ENCODE measurements around the gene PHLDA2.
A peak's percentile ranks its signal among the peaks of the same experiment; 100 is the strongest.

PHLDA2 gene, protein sequence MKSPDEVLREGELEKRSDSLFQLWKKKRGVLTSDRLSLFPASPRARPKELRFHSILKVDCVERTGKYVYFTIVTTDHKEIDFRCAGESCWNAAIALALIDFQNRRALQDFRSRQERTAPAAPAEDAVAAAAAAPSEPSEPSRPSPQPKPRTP

GRCh38 chr11:2928605-2929530 lies at the start of gene PHLDA2:
TSS of gene PHLDA2 (minus strand) at chr11:2929420. CDS start at chr11:2929364, 56 bp downstream.
- peak; percentile 20 for DNase-seq

- no peak for DNase-seq
These were observed 47.9 kb upstream of the PHLDA2 start for GRCh38 chr11:2977113-2977512.

DNA sequence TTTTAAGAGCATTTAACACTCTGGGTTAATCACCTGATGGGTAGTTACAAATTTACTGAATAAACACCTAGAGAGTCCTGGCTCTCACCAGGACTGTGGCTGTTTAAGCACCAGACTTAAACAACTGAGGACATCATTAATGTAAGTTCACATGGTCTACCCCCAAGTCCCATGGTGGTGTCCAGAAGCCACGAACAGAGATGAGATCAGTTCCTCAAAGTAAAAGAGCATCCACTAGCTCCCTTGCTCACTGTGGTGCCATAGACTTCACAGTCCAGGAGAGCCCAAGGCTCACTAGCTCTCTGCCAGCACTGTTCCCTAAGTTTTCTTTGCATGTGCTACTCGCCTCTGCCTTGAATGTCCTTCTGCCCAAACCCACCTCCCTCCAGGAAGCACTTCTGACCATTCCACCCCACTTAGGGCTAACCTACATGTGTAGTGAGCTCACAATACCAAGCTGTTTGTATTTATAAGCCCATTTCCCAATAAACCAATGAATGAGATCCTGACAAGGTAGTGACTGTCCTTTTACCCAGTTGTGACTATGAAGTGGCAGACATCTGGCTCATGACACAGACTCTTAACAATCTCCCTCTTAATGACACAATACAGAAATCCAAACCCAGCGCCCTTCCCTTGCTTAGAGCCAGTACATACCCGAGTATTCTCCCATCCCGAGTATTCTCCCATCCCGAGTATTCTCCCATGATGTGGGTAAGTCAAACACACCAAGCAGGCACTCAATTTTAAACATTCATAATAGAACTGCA lies 47.3 kb upstream of the PHLDA2 start:
- DNase-seq = no peak

- DNase-seq = no peak
These were observed 46.4 kb upstream of the PHLDA2 start for GRCh38 chr11:2975594-2975993.

DNA sequence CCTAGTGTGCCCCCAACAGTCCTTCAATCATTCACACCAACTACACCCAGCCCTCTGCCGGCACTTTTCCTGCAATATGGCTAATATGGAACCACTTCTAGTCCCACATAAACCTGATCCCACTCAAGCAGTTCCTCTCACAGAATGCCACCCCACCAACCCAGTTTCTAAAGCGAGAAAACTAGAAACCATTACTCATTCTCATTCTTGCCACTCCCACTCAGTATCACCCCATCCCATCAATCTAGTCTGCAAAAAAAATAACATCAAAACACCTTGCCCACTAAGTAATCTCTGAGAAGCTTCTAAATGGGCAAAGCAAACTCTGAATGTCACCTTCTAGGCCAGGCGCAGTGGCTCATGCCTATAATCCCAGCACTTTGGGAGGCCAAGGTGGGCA lies 45.1 kb upstream of the PHLDA2 start:
- DNase-seq = no peak

DNA sequence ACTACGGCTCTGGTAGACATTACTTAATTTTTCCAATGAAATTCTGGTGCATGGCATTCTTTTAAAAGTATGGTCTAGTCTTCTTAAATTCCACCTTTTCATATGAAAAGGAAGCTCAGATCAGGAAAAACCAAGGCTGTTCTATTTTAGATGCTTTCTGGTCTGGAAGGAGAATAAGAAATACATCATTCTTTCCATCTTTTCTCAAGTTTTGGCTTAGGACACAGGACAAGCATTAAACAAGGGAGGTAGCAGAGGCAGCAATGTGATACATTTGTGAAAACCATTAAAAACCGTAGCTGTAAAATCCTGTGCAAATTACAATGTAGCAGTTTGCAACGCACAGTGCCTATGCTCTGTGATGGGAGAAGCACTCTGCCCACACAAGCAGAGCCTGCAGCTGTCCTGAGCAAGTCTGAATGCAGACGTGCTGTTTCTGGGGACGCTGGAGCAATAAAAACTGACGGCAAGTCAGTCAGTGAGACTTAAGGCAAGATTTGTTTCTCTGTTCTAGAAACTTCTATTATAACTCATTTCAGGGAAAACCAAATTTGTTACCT lies 39.2 kb upstream of the PHLDA2 start:
- DNase-seq = no peak

GRCh38 chr11:2964782-2965181 lies 35.6 kb upstream of the PHLDA2 start:
- DNase-seq = no peak

GRCh38 chr11:2963761-2964160 lies 34.5 kb upstream of the PHLDA2 start:
- DNase-seq = no peak

DNA sequence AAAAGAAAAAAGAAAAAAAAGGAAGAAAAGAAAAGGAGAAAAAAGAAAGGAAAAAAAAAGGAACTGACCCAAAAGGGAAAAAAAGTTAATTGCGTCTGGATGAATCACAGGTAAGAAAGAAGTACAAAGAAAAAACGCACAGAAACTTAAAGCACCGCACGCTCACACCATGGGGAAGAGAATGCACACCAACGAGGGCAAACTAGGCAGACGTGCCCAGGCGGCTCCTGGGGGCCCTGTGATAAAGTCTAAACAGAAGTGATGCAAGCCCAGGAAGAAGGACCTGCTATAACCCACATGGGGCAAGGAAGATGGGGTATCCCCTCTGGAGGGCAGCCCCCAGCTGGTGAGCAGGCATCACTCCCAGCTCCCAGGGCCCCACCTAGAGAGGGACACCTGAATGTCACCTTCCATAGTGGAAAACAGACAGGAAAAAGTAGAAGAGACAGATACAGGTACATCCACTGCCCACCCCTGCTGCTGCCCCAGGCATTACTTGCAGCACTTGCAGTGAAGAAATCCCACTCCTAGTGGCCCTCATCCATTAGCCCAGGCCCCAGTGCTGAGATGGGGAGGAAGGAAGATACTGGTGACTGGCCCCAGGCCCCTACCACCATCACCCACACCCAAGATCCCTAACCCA lies 34.0 kb upstream of the PHLDA2 start:
- DNase-seq = no peak

DNA sequence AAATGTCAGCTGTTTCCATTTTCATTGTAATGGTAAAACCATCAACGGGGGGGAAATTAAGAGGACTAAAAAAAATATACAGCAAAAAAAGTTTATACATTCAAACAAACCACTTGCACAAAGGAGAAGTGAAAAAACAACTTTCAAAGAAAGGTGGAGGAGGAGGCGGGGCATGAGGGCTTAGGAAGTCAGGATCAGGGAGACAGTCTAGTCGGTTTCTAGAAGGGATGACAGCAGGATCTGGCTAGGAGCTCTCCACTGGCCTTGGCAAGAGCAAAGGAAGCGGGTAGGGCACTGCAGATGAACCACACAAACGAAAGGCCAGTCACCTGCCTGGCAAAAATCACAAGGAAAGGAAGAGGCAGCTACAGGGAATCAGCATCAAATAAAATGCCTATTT lies 31.9 kb upstream of the PHLDA2 start:
- no peak for DNase-seq

DNA sequence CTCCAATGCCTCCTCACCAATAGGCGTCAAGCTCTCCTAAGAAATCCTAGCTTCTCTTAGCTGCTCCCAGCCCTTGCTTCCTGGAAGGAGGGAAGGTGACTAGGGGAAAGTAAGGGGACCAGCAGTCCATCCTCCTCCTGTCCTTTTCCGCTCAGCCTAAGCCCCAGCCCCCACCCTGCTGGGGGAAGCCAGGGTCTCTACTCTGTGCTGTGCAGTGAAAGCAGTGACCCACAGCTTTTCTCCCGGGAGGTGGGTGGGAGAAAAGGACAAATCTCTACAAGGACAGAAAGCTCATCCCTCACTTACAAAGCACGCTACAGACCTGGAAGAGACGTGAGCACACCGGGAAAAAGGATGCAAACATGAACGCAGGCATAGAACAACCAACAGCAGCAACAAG lies 30.9 kb upstream of the PHLDA2 start:
- DNase-seq = no peak

- DNase-seq = no peak
These were observed 29.0 kb upstream of the PHLDA2 start for GRCh38 chr11:2958251-2958650.

DNA sequence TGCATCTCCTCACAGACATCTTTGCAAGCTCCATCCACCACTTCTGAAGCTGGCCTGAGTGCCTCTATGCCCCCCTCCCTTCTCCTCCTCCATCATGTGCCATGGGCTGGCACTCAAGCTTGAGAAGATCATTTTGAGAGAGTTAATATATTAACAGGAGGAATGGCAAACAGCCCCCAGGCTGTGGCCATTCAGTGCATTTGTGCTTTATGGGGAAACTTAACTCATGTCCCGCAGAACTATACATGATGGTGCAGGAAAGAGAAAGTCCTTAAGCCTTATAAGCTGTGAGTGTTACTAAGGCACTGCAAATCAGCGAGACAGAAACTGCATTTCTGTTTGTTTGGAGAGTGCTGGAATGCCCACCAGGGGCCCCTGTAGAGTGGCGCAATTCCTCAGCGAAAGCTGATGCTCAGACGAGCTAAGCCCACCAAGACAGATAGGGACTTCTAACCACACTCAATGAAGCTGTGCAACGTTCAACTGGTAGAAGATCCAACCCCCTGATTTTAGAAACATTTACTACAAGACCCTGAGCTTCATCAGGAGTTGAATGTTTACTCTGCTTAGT lies 26.8 kb upstream of the PHLDA2 start:
- DNase-seq = no peak

DNA sequence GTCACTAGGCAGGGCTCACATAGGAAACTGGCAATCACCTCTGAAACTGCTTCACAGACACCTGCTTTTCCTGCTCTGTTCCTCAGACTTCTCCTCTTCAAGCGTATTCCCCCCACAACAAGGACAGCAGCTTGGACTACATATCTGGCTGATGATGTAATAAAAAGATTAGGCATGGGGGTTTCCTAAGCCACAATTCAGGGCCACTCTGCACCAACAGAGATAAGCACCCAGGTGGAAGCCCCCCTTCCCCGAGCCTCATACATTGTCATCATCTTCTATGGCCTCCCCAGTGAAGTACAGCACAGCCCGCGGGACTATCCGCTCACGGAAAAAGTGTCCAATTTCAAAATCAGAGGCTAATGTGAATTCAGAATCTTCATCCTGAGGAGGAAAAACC lies 25.0 kb upstream of the PHLDA2 start:
- no peak for DNase-seq

- DNase-seq = no peak
These were observed 23.1 kb upstream of the PHLDA2 start for GRCh38 chr11:2952290-2952689.

DNA sequence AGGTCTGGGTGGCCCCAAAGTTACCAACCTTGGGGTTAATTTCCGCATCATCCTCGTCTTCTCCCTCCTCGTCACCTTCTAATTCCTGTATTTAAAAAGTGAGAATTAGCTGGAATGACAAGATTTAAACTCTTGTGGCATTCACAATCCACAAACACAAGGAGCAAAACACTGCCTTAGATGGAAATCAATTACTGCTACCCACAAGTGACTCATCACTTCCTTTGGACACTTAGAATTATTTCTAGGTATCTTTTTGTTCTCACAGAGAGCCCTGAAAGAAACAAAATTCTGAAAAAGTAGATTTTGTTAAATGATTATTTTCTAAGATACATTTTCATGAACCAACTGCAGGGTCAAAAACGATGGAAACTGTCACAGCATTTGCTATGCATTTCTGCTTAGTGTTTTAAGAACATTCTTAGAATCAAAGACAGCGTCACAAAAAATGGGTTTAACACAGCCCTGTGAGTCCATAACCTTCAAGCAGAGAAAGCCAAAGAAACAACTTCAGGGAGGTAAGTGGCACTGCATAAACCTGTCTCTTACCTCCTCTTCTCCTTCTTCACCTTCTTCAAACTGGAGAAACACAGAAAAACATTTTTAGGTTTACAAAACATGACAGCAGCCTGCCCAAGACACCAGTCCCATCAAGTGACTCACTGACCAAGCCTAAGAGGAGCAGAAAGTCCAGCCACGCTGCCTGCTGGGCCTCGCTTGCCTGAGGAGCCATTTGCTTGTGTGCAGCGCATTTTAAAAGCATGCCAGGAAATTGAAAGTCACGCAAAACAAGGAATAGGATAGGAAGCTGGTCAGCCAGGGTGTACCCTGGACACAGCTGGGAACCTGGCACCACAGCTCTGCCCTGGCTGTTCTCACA lies 22.3 kb upstream of the PHLDA2 start:
- no peak for DNase-seq

DNA sequence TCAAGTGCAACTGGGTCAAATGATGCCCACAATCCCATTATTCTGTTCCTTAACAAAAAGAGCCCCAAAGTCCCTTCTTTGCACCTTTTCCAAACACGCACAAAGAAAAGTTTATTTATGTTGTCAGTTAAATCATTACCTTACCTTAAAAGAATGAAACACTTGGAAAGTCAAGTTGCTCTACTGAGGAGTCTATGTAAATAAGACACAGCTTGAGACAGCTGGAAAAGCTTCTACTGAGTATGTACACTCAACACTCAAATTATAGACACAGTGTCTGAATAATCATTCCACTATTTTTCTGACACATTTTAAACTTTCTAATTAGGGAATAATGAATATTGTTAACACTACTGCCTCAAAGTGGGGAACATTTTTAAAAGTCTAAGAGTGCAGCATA lies 21.6 kb upstream of the PHLDA2 start:
- DNase-seq = no peak

- DNase-seq = no peak
These were observed 20.7 kb upstream of the PHLDA2 start for GRCh38 chr11:2949920-2950319.

- DNase-seq = no peak
These were observed 18.5 kb upstream of the PHLDA2 start for GRCh38 chr11:2947744-2948143.

- DNase-seq = no peak
These were observed 16.6 kb upstream of the PHLDA2 start for GRCh38 chr11:2945757-2946287.

Data from NCI-H748 treated with DMSO at 0.1 percent for 48 hours (cell line).